ENCODE results near the gene CPNE2.

CPNE2 gene

DNA sequence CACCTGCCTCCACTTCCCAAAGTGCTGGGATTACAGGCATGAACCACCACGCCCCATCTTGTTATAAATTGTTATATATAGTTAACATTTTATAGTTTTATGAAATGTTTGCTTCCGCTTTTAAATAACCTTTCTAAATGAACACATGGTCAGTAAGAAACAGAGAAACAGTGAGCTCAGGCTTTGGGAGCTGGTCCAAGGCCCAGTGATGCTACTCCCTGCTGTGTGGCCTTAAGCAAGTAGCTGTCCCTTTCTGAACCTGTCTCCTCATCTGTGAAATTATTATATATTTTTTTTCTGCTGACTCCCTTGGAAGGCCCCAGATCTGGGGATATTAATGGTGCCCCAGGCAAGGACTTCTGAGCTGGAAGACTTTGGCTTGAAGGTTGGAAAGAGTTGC, 19.0 kb downstream of the CPNE2 start:
- TF ChIP-seq, protein P1, sequence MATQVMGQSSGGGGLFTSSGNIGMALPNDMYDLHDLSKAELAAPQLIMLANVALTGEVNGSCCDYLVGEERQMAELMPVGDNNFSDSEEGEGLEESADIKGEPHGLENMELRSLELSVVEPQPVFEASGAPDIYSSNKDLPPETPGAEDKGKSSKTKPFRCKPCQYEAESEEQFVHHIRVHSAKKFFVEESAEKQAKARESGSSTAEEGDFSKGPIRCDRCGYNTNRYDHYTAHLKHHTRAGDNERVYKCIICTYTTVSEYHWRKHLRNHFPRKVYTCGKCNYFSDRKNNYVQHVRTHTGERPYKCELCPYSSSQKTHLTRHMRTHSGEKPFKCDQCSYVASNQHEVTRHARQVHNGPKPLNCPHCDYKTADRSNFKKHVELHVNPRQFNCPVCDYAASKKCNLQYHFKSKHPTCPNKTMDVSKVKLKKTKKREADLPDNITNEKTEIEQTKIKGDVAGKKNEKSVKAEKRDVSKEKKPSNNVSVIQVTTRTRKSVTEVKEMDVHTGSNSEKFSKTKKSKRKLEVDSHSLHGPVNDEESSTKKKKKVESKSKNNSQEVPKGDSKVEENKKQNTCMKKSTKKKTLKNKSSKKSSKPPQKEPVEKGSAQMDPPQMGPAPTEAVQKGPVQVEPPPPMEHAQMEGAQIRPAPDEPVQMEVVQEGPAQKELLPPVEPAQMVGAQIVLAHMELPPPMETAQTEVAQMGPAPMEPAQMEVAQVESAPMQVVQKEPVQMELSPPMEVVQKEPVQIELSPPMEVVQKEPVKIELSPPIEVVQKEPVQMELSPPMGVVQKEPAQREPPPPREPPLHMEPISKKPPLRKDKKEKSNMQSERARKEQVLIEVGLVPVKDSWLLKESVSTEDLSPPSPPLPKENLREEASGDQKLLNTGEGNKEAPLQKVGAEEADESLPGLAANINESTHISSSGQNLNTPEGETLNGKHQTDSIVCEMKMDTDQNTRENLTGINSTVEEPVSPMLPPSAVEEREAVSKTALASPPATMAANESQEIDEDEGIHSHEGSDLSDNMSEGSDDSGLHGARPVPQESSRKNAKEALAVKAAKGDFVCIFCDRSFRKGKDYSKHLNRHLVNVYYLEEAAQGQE (IDR thresholded peaks at IDR 0.05; ENCODE audit: insufficient read depth in 1 of 2, low read depth in 2 of 2, low read length in 2 of 2) = no peak
- TF ChIP-seq FOXP2 (optimal IDR thresholded peaks at IDR 0.05; ENCODE audit: borderline replicate concordance, extremely low read depth, extremely low read length, insufficient read depth) (no peak), TAF1 (IDR thresholded peaks at IDR 0.05; ENCODE audit: borderline replicate concordance, insufficient read depth, low read length) (no peak), SIN3A (IDR thresholded peaks at IDR 0.05; ENCODE audit: borderline replicate concordance, insufficient read depth, low read length) (no peak), POLR2AphosphoS5 (IDR thresholded peaks at IDR 0.05; ENCODE audit: low read depth, low read length) (no peak)

DNA sequence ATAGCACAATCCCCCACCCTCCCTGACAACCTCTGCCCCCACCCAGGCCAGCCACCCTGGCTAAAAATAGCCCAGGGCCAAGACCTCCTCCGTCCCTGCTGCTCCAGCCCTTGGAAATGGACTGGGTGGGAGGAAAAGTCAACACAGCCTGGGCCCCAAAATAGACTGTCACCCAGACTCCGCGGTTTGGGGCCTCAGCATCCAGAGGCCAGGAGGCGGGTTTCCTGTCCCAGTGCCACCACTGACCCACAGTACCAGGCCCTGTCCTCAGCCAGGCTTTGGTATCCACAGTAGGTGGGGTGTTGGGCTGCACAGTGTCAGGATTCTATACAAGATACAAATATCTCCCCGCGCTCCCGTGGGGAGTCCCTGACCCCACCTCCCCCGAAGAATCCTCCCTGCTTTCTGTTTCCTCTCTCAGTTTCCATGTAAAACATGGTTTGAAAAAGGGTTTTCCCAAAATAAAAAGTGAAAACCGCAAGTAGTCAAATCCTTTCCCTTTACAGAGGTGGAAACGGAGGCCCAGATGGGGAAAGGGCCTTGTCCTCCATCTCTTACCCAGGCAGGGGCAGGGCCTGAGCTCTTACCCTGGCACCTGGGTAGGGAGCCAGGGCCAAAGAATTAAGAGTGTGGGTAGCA, 20.1 kb downstream of the CPNE2 start:
- TF ChIP-seq SIN3A (IDR thresholded peaks at IDR 0.05; ENCODE audit: borderline replicate concordance, insufficient read depth, low read length) (no peak), TAF1 (IDR thresholded peaks at IDR 0.05; ENCODE audit: borderline replicate concordance, insufficient read depth, low read length) (no peak), POLR2AphosphoS5 (IDR thresholded peaks at IDR 0.05; ENCODE audit: low read depth, low read length) (no peak), FOXP2 (optimal IDR thresholded peaks at IDR 0.05; ENCODE audit: borderline replicate concordance, extremely low read depth, extremely low read length, insufficient read depth) (no peak)
- TF ChIP-seq, protein P1 (IDR thresholded peaks at IDR 0.05; ENCODE audit: insufficient read depth in 1 of 2, low read depth in 2 of 2, low read length in 2 of 2) = no peak

DNA sequence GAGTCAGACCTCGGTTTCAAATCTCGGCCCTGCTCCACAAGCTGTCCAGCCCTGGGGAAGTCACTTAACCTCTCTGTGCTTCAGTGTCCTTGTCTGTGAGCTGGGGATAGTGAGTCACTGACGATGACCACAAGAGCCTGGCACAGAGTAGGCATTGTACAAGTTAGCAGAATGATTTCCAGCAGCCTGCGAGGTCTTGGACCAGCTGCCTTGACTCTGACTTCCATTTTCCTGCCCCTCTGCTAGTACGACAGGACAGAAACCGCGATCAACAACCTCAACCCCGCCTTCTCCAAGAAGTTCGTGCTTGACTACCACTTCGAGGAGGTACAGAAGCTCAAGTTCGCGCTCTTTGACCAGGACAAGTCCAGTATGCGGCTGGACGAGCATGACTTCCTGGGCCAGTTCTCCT, 20.7 kb downstream of the CPNE2 start:
- TF ChIP-seq, protein P1 (IDR thresholded peaks at IDR 0.05; ENCODE audit: insufficient read depth in 1 of 2, low read depth in 2 of 2, low read length in 2 of 2) = no peak
- TF ChIP-seq TAF1 (IDR thresholded peaks at IDR 0.05; ENCODE audit: borderline replicate concordance, insufficient read depth, low read length) (no peak), POLR2AphosphoS5 (IDR thresholded peaks at IDR 0.05; ENCODE audit: low read depth, low read length) (no peak), FOXP2 (optimal IDR thresholded peaks at IDR 0.05; ENCODE audit: borderline replicate concordance, extremely low read depth, extremely low read length, insufficient read depth) (no peak), SIN3A (IDR thresholded peaks at IDR 0.05; ENCODE audit: borderline replicate concordance, insufficient read depth, low read length) (no peak)

DNA sequence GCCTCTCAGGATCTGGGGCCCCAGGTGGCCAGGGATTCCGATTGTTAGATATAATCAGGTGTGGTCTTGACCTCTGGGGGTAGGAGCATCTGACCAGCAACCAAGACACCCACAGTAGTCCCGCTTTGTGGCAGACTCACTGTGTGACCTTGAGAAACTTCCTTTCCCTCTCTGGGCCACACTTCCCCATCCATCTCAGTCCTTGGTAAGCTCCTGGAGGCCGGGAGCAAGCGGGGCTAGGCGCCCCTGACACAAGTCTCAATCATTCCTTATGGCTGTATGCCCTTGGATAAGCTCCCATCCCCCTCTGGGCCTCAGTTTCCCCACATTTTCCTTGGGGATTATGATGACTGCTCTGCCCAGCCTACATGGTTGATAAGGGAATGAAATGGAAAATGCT, 21.3 kb downstream of the CPNE2 start:
- TF ChIP-seq POLR2AphosphoS5 (IDR thresholded peaks at IDR 0.05; ENCODE audit: low read depth, low read length) (no peak), SIN3A (IDR thresholded peaks at IDR 0.05; ENCODE audit: borderline replicate concordance, insufficient read depth, low read length) (no peak), FOXP2 (optimal IDR thresholded peaks at IDR 0.05; ENCODE audit: borderline replicate concordance, extremely low read depth, extremely low read length, insufficient read depth) (no peak), TAF1 (IDR thresholded peaks at IDR 0.05; ENCODE audit: borderline replicate concordance, insufficient read depth, low read length) (no peak)
- TF ChIP-seq, protein P1 (IDR thresholded peaks at IDR 0.05; ENCODE audit: insufficient read depth in 1 of 2, low read depth in 2 of 2, low read length in 2 of 2) = no peak

All from PFSK-1 (cell line).